SU-DHL-6 (cell line): Measurements from ENCODE around the gene YRDC.

Source experiments
- CTCF ChIP-seq: fragments of 200-600 bp; sonication (generic); IDR thresholded peaks from one replicate; pipeline ENCODE4 v1.5.1; 2017; ENCODE audit warnings: antibody characterized with exemption, mild to moderate bottlenecking, low read length, moderate library complexity; ENCODE audit not compliant: insufficient read depth, poor library complexity, severe bottlenecking
- EZH2phosphoT487 ChIP-seq: fragments of 200-600 bp; sonication (generic), shearing (Covaris generic); conservative IDR thresholded peaks from 2 replicates; pipeline ENCODE4 v1.6.1; 2018; ENCODE audit warnings: mild to moderate bottlenecking, antibody characterized with exemption, low read length, moderate library complexity, mixed read lengths

- TF ChIP-seq EZH2phosphoT487 (no peak), CTCF (no peak)
Observed at GRCh38 chr1:37817481-37817880, 9.5 kb upstream of the YRDC start.
